ENCODE results near the gene GNPAT.

DNA sequence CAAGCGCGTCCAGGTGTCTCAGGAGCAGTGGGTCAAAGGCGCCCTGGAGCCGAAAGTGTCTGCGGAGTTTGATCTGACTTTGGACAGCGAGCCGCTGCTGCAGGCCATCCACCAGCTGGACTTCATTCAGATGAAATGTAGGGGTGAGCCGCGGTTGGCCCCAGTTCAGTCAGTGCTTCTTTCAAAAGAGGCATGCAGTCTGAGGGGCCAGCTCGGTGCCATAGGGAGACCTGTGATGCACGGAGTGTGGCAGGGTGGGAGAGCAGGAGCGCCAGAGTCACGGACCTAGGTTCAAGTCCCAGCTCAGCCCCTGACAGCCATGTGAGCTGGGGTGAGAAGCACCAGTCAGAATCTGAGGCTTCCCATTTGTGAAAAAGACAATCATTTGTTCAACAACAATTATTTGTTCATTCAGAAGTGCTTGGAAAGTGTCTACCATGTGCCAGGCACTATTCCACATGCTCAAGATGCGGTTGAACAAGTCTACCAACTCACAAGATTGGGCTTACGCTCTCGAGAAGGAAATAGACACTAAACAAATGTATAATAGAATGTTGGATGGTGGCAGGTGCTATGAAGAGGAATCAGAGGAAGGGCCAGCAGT lies 39.5 kb upstream of the GNPAT start:
- TF ChIP-seq, protein P1, sequence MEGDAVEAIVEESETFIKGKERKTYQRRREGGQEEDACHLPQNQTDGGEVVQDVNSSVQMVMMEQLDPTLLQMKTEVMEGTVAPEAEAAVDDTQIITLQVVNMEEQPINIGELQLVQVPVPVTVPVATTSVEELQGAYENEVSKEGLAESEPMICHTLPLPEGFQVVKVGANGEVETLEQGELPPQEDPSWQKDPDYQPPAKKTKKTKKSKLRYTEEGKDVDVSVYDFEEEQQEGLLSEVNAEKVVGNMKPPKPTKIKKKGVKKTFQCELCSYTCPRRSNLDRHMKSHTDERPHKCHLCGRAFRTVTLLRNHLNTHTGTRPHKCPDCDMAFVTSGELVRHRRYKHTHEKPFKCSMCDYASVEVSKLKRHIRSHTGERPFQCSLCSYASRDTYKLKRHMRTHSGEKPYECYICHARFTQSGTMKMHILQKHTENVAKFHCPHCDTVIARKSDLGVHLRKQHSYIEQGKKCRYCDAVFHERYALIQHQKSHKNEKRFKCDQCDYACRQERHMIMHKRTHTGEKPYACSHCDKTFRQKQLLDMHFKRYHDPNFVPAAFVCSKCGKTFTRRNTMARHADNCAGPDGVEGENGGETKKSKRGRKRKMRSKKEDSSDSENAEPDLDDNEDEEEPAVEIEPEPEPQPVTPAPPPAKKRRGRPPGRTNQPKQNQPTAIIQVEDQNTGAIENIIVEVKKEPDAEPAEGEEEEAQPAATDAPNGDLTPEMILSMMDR (conservative IDR thresholded peaks at IDR 0.05; ENCODE audit: low read depth, low read length), result no peak
- TF ChIP-seq EZH2 (IDR thresholded peaks at IDR 0.05; ENCODE audit: low read length, unreplicated experiment) (no peak), EZH2phosphoT487 (IDR thresholded peaks at IDR 0.05; ENCODE audit: borderline replicate concordance, low read length) (no peak)
